ENCODE measurements around the gene NFIA. TPM values are rescaled to one million over a fixed set of nuclear protein-coding genes. Genes with fewer than 3 reads are reported as not detected.

NFIA gene
- total and polyA plus RNA-seq, 7 experiments from 2014 or later: 1.0 to 8.6 (median 5.9) TPM

GRCh38 chr1:61423643-61424042 is 341.3 kb downstream of the NFIA start:
- Mint-ChIP-seq H3K27ac (no peak overlapping the region), H3K4me3 (no peak overlapping the region), H3K9me3 (peaks cover 0 to 1% (median 0%) of the 10 kb centered on the region in 11 donors), H3K36me3 (peaks cover 0 to 17% (median 0%) of the 10 kb centered on the region in 5 donors), H3K27me3 (peaks cover 0 to 8% (median 3%) of the 10 kb centered on the region in 5 donors), H3K4me1 (peaks cover 0 to 4% (median 0%) of the 10 kb centered on the region in 7 donors)
- DNase-seq: no peak
- Histone ChIP-seq H3K27me3 (ENCODE audit: control insufficient read depth in 2 of 2, insufficient read depth in 2 of 2, low read length in 2 of 2) (no peaks in the 10 kb centered on the region), H3K4me1 (ENCODE audit: control insufficient read depth in 2 of 2, insufficient read depth in 2 of 2, low read length in 2 of 2) (no peaks in the 10 kb centered on the region), H3K36me3 (ENCODE audit: control insufficient read depth in 2 of 3, insufficient read depth in 3 of 3, low read length in 3 of 3) (no peaks in the 10 kb centered on the region), H3K4me3 (ENCODE audit: low read length) (no peak overlapping the region), H3K9me3 (ENCODE audit: control insufficient read depth in 2 of 3, low read length in 3 of 3) (no peaks in the 10 kb centered on the region), H3K27ac (ENCODE audit: low read depth, low read length) (no peak overlapping the region)
- ChIA-PET CTCF (no interaction called here), POLR2A (no interaction called here)
- no peak for ATAC-seq
- intact Hi-C loops (cut with micrococcal nuclease): no loop called here

- ChIA-PET POLR2A (no interaction called here), CTCF (no interaction called here)
- Histone ChIP-seq H3K4me1 (ENCODE audit: control insufficient read depth in 2 of 2, insufficient read depth in 2 of 2, low read length in 2 of 2) (no peaks in the 10 kb centered on the region), H3K4me3 (ENCODE audit: low read length) (no peak overlapping the region), H3K27me3 (ENCODE audit: control insufficient read depth in 2 of 2, insufficient read depth in 2 of 2, low read length in 2 of 2) (no peaks in the 10 kb centered on the region), H3K9me3 (ENCODE audit: control insufficient read depth in 2 of 3, low read length in 3 of 3) (no peaks in the 10 kb centered on the region), H3K27ac (ENCODE audit: low read depth, low read length) (no peak overlapping the region), H3K36me3 (ENCODE audit: control insufficient read depth in 2 of 3, insufficient read depth in 3 of 3, low read length in 3 of 3) (no peaks in the 10 kb centered on the region)
- no peak overlapping the region for H3K4me3 Mint-ChIP-seq
- ATAC-seq (no peak), DNase-seq (no peak)
- H3K36me3 Mint-ChIP-seq: peaks cover 0 to 17% (median 0%) of the 10 kb centered on the region in 5 donors
- peaks cover 0 to 4% (median 0%) of the 10 kb centered on the region in 7 donors for H3K4me1 Mint-ChIP-seq
- H3K9me3 Mint-ChIP-seq: peaks cover 0 to 1% (median 0%) of the 10 kb centered on the region in 11 donors
- H3K27ac Mint-ChIP-seq: no peak overlapping the region
- intact Hi-C loops (cut with micrococcal nuclease): no loop called here
- peaks cover 0 to 6% (median 3%) of the 10 kb centered on the region in 5 donors for H3K27me3 Mint-ChIP-seq
Observed at GRCh38 chr1:61424382-61424781, 342.0 kb downstream of the NFIA start.

- Histone ChIP-seq H3K4me3 (ENCODE audit: low read length) (no peak overlapping the region), H3K4me1 (ENCODE audit: control insufficient read depth in 2 of 2, insufficient read depth in 2 of 2, low read length in 2 of 2) (no peaks in the 10 kb centered on the region), H3K9me3 (ENCODE audit: control insufficient read depth in 2 of 3, low read length in 3 of 3) (no peaks in the 10 kb centered on the region), H3K27me3 (ENCODE audit: control insufficient read depth in 2 of 2, insufficient read depth in 2 of 2, low read length in 2 of 2) (no peaks in the 10 kb centered on the region), H3K36me3 (ENCODE audit: control insufficient read depth in 2 of 3, insufficient read depth in 3 of 3, low read length in 3 of 3) (no peaks in the 10 kb centered on the region), H3K27ac (ENCODE audit: low read depth, low read length) (no peak overlapping the region)
- Mint-ChIP-seq H3K27me3 (peaks cover 0 to 4% (median 3%) of the 10 kb centered on the region in 5 donors), H3K4me3 (no peak overlapping the region), H3K36me3 (peaks cover 0 to 17% (median 0%) of the 10 kb centered on the region in 5 donors), H3K9me3 (peaks cover 0 to 1% (median 0%) of the 10 kb centered on the region in 11 donors), H3K27ac (no peak overlapping the region), H3K4me1 (peaks cover 0 to 4% (median 0%) of the 10 kb centered on the region in 7 donors)
- POLR2A ChIA-PET: no interaction called here
- ATAC-seq: no peak
- intact Hi-C loops (cut with micrococcal nuclease): no loop called here
- DNase-seq: no peak
- CTCF ChIA-PET: no interaction called here
Observed at GRCh38 chr1:61425040-61425439, 342.7 kb downstream of the NFIA start.

GRCh38 chr1:61426254-61426653 is 343.9 kb downstream of the NFIA start:
- intact Hi-C loops (cut with micrococcal nuclease): no loop called here
- Histone ChIP-seq H3K27ac (ENCODE audit: low read depth, low read length) (no peak overlapping the region), H3K4me1 (ENCODE audit: control insufficient read depth in 2 of 2, insufficient read depth in 2 of 2, low read length in 2 of 2) (no peaks in the 10 kb centered on the region), H3K9me3 (ENCODE audit: control insufficient read depth in 2 of 3, low read length in 3 of 3) (no peaks in the 10 kb centered on the region), H3K36me3 (ENCODE audit: control insufficient read depth in 2 of 3, insufficient read depth in 3 of 3, low read length in 3 of 3) (no peaks in the 10 kb centered on the region), H3K27me3 (ENCODE audit: control insufficient read depth in 2 of 2, insufficient read depth in 2 of 2, low read length in 2 of 2) (no peaks in the 10 kb centered on the region), H3K4me3 (ENCODE audit: low read length) (no peak overlapping the region)
- ChIA-PET CTCF (no interaction called here), POLR2A (no interaction called here)
- DNase-seq (no peak), ATAC-seq (no peak)
- peaks cover 0 to 10% (median 0%) of the 10 kb centered on the region in 5 donors for H3K36me3 Mint-ChIP-seq
- no peak overlapping the region for H3K27ac Mint-ChIP-seq
- peaks cover 0 to 4% (median 0%) of the 10 kb centered on the region in 7 donors for H3K4me1 Mint-ChIP-seq
- no peaks in the 10 kb centered on the region for H3K9me3 Mint-ChIP-seq
- no peak overlapping the region for H3K4me3 Mint-ChIP-seq
- peaks cover 0 to 5% (median 0%) of the 10 kb centered on the region in 5 donors for H3K27me3 Mint-ChIP-seq

- no peak overlapping the region for H3K27ac ChIP-seq (ENCODE audit: low read depth, low read length)
- CTCF ChIA-PET: no interaction called here
- Mint-ChIP-seq H3K4me1 (peaks cover 0 to 4% (median 0%) of the 10 kb centered on the region in 7 donors), H3K4me3 (no peak overlapping the region), H3K9me3 (no peaks in the 10 kb centered on the region), H3K27me3 (peaks cover 0 to 7% (median 0%) of the 10 kb centered on the region in 5 donors), H3K36me3 (peaks cover 0 to 6% (median 0%) of the 10 kb centered on the region in 5 donors), H3K27ac (no peak overlapping the region)
- intact Hi-C loops (cut with micrococcal nuclease): no loop called here
- no peaks in the 10 kb centered on the region for H3K27me3 ChIP-seq (ENCODE audit: control insufficient read depth in 2 of 2, insufficient read depth in 2 of 2, low read length in 2 of 2)
- H3K36me3 ChIP-seq (ENCODE audit: control insufficient read depth in 2 of 3, insufficient read depth in 3 of 3, low read length in 3 of 3): no peaks in the 10 kb centered on the region
- H3K4me1 ChIP-seq (ENCODE audit: control insufficient read depth in 2 of 2, insufficient read depth in 2 of 2, low read length in 2 of 2): no peaks in the 10 kb centered on the region
- H3K4me3 ChIP-seq (ENCODE audit: low read length): no peak overlapping the region
- ATAC-seq (no peak), DNase-seq (no peak)
- H3K9me3 ChIP-seq (ENCODE audit: control insufficient read depth in 2 of 3, low read length in 3 of 3): no peaks in the 10 kb centered on the region
- POLR2A ChIA-PET: no interaction called here
Observed at GRCh38 chr1:61426885-61427284, 344.5 kb downstream of the NFIA start.

GRCh38 chr1:61427510-61427909 is 345.1 kb downstream of the NFIA start:
- Histone ChIP-seq H3K4me3 (ENCODE audit: low read length) (no peak overlapping the region), H3K27ac (ENCODE audit: low read depth, low read length) (no peak overlapping the region), H3K27me3 (ENCODE audit: control insufficient read depth in 2 of 2, insufficient read depth in 2 of 2, low read length in 2 of 2) (no peaks in the 10 kb centered on the region), H3K9me3 (ENCODE audit: control insufficient read depth in 2 of 3, low read length in 3 of 3) (no peaks in the 10 kb centered on the region), H3K36me3 (ENCODE audit: control insufficient read depth in 2 of 3, insufficient read depth in 3 of 3, low read length in 3 of 3) (no peaks in the 10 kb centered on the region), H3K4me1 (ENCODE audit: control insufficient read depth in 2 of 2, insufficient read depth in 2 of 2, low read length in 2 of 2) (no peaks in the 10 kb centered on the region)
- ATAC-seq (no peak), DNase-seq (no peak)
- CTCF ChIA-PET: no interaction called here
- no peak overlapping the region for H3K27ac Mint-ChIP-seq
- intact Hi-C loops (cut with micrococcal nuclease): no loop called here
- H3K4me1 Mint-ChIP-seq: peaks cover 0 to 4% (median 0%) of the 10 kb centered on the region in 7 donors
- peaks cover 0 to 6% (median 0%) of the 10 kb centered on the region in 5 donors for H3K36me3 Mint-ChIP-seq
- H3K9me3 Mint-ChIP-seq: no peaks in the 10 kb centered on the region
- no peak overlapping the region for H3K4me3 Mint-ChIP-seq
- POLR2A ChIA-PET: no interaction called here
- peaks cover 0 to 7% (median 0%) of the 10 kb centered on the region in 5 donors for H3K27me3 Mint-ChIP-seq

GRCh38 chr1:61428146-61428545 is 345.8 kb downstream of the NFIA start:
- Mint-ChIP-seq H3K27ac (no peak overlapping the region), H3K27me3 (peaks cover 0 to 10% (median 0%) of the 10 kb centered on the region in 5 donors), H3K4me1 (peaks cover 0 to 4% (median 0%) of the 10 kb centered on the region in 7 donors), H3K36me3 (peaks cover 0 to 6% (median 0%) of the 10 kb centered on the region in 5 donors), H3K4me3 (no peak overlapping the region), H3K9me3 (no peaks in the 10 kb centered on the region)
- H3K4me1 ChIP-seq (ENCODE audit: control insufficient read depth in 2 of 2, insufficient read depth in 2 of 2, low read length in 2 of 2): no peaks in the 10 kb centered on the region
- no peaks in the 10 kb centered on the region for H3K27me3 ChIP-seq (ENCODE audit: control insufficient read depth in 2 of 2, insufficient read depth in 2 of 2, low read length in 2 of 2)
- ChIA-PET CTCF (no interaction called here), POLR2A (no interaction called here)
- no peak overlapping the region for H3K27ac ChIP-seq (ENCODE audit: low read depth, low read length)
- H3K9me3 ChIP-seq (ENCODE audit: control insufficient read depth in 2 of 3, low read length in 3 of 3): no peaks in the 10 kb centered on the region
- no peak overlapping the region for H3K4me3 ChIP-seq (ENCODE audit: low read length)
- intact Hi-C loops (cut with micrococcal nuclease): no loop called here
- ATAC-seq (no peak), DNase-seq (no peak)
- H3K36me3 ChIP-seq (ENCODE audit: control insufficient read depth in 2 of 3, insufficient read depth in 3 of 3, low read length in 3 of 3): no peaks in the 10 kb centered on the region

Measured in naive thymus-derived CD4-positive, alpha-beta T cell (primary cell).